RWPE1 (cell line): Measurements from ENCODE around the gene MROH9.

ENCODE experiments used
- CTCF ChIA-PET: fragments of 350-600 bp; sonication (Branson Sonifier 250); formaldehyde crosslinking; extraction: SDS; loops from one replicate; lab custom pipeline; 2021; lab: Yijun Ruan, JAX
- POLR2A ChIA-PET: fragments of 400-600 bp; formaldehyde crosslinking; extraction: SDS; loops from one replicate; lab custom pipeline; 2020; ENCODE audit warnings: antibody characterized with exemption; ENCODE audit not compliant: low non-redundant PET; lab: Yijun Ruan, JAX
- DNase-seq: peaks from one replicate; pipeline ENCODE4 v3.0.0; 2012; ENCODE audit warnings: low spot score
- H3K27ac ChIP-seq: fragments of 450-650 bp; 2 replicates; pipeline ENCODE4 v1.5.1; 2017
- TF ChIP-seq, protein P1 (sequence below): fragments of 450-650 bp; conservative IDR thresholded peaks from 2 replicates; pipeline ENCODE4 v1.5.1; 2017; ENCODE audit warnings: low read depth, mild to moderate bottlenecking

The MROH9 gene

DNA sequence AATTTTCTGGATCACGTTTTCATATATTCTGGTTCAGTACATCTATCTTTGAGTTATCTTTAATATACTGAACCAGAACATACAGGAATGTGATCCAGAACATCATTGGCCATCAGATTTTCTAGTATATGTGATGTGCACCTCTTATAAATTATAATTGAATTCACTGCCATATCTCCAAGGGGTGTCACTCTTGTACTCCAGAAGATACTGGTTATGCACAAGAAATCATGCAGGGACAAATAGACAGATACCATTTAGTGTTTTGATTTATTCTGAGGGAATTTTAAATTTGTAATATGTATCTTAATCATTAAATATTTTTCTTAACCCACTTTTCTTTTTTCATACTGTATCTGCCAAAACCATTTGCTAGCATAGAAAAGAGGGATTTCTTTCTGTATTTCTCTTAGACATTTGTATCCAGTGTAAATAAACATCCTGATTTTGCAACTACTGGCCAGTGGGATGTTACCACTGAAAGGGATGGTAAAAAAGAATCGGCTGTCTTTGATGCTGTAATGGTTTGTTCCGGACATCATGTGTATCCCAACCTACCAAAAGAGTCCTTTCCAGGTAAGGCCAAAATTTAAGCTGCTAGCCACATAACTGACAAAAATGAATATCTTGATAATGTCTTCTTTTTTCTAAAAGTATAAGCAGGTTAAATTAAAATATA, 172.1 kb downstream of the MROH9 start:
- TF ChIP-seq, protein P1, sequence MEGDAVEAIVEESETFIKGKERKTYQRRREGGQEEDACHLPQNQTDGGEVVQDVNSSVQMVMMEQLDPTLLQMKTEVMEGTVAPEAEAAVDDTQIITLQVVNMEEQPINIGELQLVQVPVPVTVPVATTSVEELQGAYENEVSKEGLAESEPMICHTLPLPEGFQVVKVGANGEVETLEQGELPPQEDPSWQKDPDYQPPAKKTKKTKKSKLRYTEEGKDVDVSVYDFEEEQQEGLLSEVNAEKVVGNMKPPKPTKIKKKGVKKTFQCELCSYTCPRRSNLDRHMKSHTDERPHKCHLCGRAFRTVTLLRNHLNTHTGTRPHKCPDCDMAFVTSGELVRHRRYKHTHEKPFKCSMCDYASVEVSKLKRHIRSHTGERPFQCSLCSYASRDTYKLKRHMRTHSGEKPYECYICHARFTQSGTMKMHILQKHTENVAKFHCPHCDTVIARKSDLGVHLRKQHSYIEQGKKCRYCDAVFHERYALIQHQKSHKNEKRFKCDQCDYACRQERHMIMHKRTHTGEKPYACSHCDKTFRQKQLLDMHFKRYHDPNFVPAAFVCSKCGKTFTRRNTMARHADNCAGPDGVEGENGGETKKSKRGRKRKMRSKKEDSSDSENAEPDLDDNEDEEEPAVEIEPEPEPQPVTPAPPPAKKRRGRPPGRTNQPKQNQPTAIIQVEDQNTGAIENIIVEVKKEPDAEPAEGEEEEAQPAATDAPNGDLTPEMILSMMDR, result no peak
- H3K27ac ChIP-seq, result no peak overlapping the region
- DNase-seq, result no peak
- ChIA-PET CTCF (no interaction called here), POLR2A (no interaction called here)

DNA sequence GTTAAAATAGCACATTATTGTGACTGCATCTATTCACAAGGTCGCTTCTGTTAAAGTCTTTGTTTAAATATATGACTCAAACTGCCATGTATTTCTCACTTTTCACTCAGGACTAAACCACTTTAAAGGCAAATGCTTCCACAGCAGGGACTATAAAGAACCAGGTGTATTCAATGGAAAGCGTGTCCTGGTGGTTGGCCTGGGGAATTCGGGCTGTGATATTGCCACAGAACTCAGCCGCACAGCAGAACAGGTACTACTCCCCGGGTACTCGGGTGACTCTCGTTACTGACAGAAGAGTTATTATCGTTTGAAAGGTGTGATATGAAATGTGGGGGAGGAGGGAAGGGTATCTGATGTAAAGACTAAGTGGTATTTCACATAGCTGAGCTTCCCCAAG, 172.6 kb downstream of the MROH9 start:
- ChIA-PET CTCF (no interaction called here), POLR2A (no interaction called here)
- TF ChIP-seq, protein P1, result no peak
- no peak overlapping the region for H3K27ac ChIP-seq
- no peak for DNase-seq

GRCh38 chr1:171109966-171110365, 174.6 kb downstream of the MROH9 start:
- TF ChIP-seq, protein P1, result no peak
- DNase-seq, result no peak
- H3K27ac ChIP-seq, result no peak overlapping the region
- POLR2A ChIA-PET, result no interaction called here
- CTCF ChIA-PET, result no interaction called here

- ChIA-PET POLR2A (no interaction called here), CTCF (no interaction called here)
- TF ChIP-seq, protein P1, result no peak
- no peak overlapping the region for H3K27ac ChIP-seq
- DNase-seq, result no peak
Observed at GRCh38 chr1:171110621-171111326, 175.4 kb downstream of the MROH9 start.

DNA sequence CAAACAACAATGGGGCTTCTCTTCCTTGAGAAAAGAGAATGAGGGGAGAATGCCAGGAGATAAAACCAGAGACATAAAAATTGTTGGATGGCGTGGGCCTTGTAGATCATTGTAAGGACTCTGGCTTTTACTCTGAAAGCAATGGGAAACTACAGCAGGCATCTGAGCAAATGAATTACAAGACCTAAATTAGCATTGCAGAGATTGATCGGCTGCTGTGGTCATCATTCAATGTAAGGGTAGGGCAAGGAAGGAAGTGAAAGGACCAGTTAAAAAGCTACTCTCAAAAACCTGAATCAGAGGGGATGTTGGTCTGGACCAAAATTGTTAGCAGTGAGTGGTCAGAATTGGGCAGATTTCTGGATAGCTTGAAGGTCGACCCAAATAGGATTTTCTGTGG, 176.8 kb downstream of the MROH9 start:
- no peak overlapping the region for H3K27ac ChIP-seq
- DNase-seq, result no peak
- ChIA-PET CTCF (no interaction called here), POLR2A (no interaction called here)
- TF ChIP-seq, protein P1, result no peak

DNA sequence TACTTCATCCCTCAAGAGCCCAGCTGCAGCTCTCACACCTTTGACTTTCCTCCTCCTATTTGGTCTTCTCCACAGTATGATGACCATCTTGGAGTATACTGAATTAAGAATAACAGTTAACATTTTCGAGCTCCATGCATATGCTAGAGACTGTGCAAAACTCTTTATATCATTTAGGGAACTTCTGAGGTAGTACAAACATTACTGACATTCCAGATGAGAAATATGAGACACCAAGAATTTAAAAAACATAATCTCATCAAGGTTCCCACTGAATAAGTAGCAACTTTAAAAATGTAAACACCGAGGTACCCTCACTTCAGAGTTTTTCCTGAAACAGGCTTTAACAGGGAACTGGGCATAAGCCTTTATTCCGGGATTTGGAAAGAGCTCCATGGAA, 178.0 kb downstream of the MROH9 start:
- no peak overlapping the region for H3K27ac ChIP-seq
- no peak for DNase-seq
- ChIA-PET CTCF (no interaction called here), POLR2A (no interaction called here)
- TF ChIP-seq, protein P1, result no peak
